ENCODE results near the gene LHPP. TPM values are rescaled to one million over a fixed set of nuclear protein-coding genes. Genes with fewer than 3 reads are reported as not detected.

Gene LHPP
- total RNA-seq, 1 donor from 2014 or later = 24.5 TPM

GRCh38 chr10:124641282-124642087, 179.9 kb downstream of the LHPP start:
- H3K27ac Mint-ChIP-seq = no peak overlapping the region

GRCh38 chr10:124642088-124642710, 180.6 kb downstream of the LHPP start:
- H3K4me1 ChIP-seq = peaks cover 63% of the 10 kb centered on the region
- no peak for DNase-seq (ENCODE audit: low spot score)
- H3K27me3 ChIP-seq = no peaks in the 10 kb centered on the region
- no peaks in the 10 kb centered on the region for H3K9me3 ChIP-seq (ENCODE audit: low read depth)
- TF ChIP-seq CTCF (IDR thresholded peaks at IDR 0.05) (no peak), EZH2phosphoT487 (IDR thresholded peaks at IDR 0.05) (no peak), EZH2 (IDR thresholded peaks at IDR 0.05) (no peak)
- no peaks in the 10 kb centered on the region for H3K36me3 ChIP-seq
- H3K79me2 ChIP-seq (ENCODE audit: low read depth) = peaks cover 47% of the 10 kb centered on the region
- Mint-ChIP-seq H3K27ac (peak overlapping the region; percentile 50), H3K36me3 (peaks cover 4% of the 10 kb centered on the region), H3K4me3 (no peak overlapping the region), H3K27me3 (ENCODE audit: insufficient read depth, low read depth) (peaks cover 2% of the 10 kb centered on the region), H3K4me1 (peaks cover 41% of the 10 kb centered on the region), H3K9me3 (no peaks in the 10 kb centered on the region)
- no peak overlapping the region for H2AFZ ChIP-seq (replicated peaks)
- H3F3A ChIP-seq (ENCODE audit: low read depth) = peaks cover 36% of the 10 kb centered on the region
- peaks cover 13% of the 10 kb centered on the region for H4K20me1 ChIP-seq (ENCODE audit: low read depth)
- H3K9ac ChIP-seq = no peak overlapping the region
- no peak overlapping the region for H3K4me3 ChIP-seq
- peak overlapping the region; percentile 73 for H3K4me2 ChIP-seq
- H3K27ac ChIP-seq = peak overlapping the region; percentile 97

More at GRCh38 chr10:124641282-124642087, 179.9 kb downstream of the LHPP start:
- H3K4me3 Mint-ChIP-seq = no peak overlapping the region
- no peak for DNase-seq (ENCODE audit: low spot score)
- no peaks in the 10 kb centered on the region for H3K36me3 ChIP-seq
- H3K4me3 ChIP-seq = no peak overlapping the region
- peaks cover 41% of the 10 kb centered on the region for H3K4me1 Mint-ChIP-seq
- H3K4me2 ChIP-seq = peak overlapping the region; percentile 73
- no peak overlapping the region for H2AFZ ChIP-seq (replicated peaks)
- no peak overlapping the region for H3K9ac ChIP-seq
- H4K20me1 ChIP-seq (ENCODE audit: low read depth) = peaks cover 13% of the 10 kb centered on the region
- peaks cover 40% of the 10 kb centered on the region for H3K79me2 ChIP-seq (ENCODE audit: low read depth)
- no peaks in the 10 kb centered on the region for H3K9me3 Mint-ChIP-seq
- TF ChIP-seq CTCF (IDR thresholded peaks at IDR 0.05) (no peak), EZH2 (IDR thresholded peaks at IDR 0.05) (no peak), EZH2phosphoT487 (IDR thresholded peaks at IDR 0.05) (no peak)
- peaks cover 2% of the 10 kb centered on the region for H3K27me3 Mint-ChIP-seq (ENCODE audit: insufficient read depth, low read depth)
- peaks cover 63% of the 10 kb centered on the region for H3K4me1 ChIP-seq
- H3F3A ChIP-seq (ENCODE audit: low read depth) = peaks cover 36% of the 10 kb centered on the region
- peak overlapping the region; percentile 97 for H3K27ac ChIP-seq
- H3K9me3 ChIP-seq (ENCODE audit: low read depth) = no peaks in the 10 kb centered on the region
- H3K27me3 ChIP-seq = no peaks in the 10 kb centered on the region
- H3K36me3 Mint-ChIP-seq = peaks cover 4% of the 10 kb centered on the region

- Histone ChIP-seq H3K4me3 (no peak overlapping the region), H3K36me3 (no peaks in the 10 kb centered on the region), H3K4me2 (peak overlapping the region; percentile 73), H2AFZ (replicated peaks) (no peak overlapping the region), H3F3A (ENCODE audit: low read depth) (peaks cover 36% of the 10 kb centered on the region), H3K79me2 (ENCODE audit: low read depth) (peaks cover 55% of the 10 kb centered on the region), H3K27me3 (no peaks in the 10 kb centered on the region), H3K4me1 (peaks cover 65% of the 10 kb centered on the region), H3K27ac (peak overlapping the region; percentile 97), H4K20me1 (ENCODE audit: low read depth) (peaks cover 13% of the 10 kb centered on the region), H3K9ac (no peak overlapping the region), H3K9me3 (ENCODE audit: low read depth) (no peaks in the 10 kb centered on the region)
- Mint-ChIP-seq H3K4me1 (peaks cover 42% of the 10 kb centered on the region), H3K9me3 (no peaks in the 10 kb centered on the region), H3K27me3 (ENCODE audit: insufficient read depth, low read depth) (peaks cover 2% of the 10 kb centered on the region), H3K4me3 (no peak overlapping the region), H3K36me3 (peaks cover 4% of the 10 kb centered on the region), H3K27ac (peak overlapping the region; percentile 50)
- no peak for TF ChIP-seq EZH2phosphoT487 (IDR thresholded peaks at IDR 0.05)
- no peak for TF ChIP-seq CTCF (IDR thresholded peaks at IDR 0.05)
- no peak for TF ChIP-seq EZH2 (IDR thresholded peaks at IDR 0.05)
- DNase-seq (ENCODE audit: low spot score) = peak; percentile 93
These were observed 181.8 kb downstream of the LHPP start for GRCh38 chr10:124643330-124644009.

Measured in neural progenitor cell (in vitro differentiated cells).